Transverse colon (tissue), 4 donors: ENCODE measurements around the gene F7. TPM values are rescaled to one million over a fixed set of nuclear protein-coding genes. Genes with fewer than 3 reads are reported as not detected.

Experiments
- DNase-seq: peaks from one replicate; pipeline ENCODE4 v3.0.0-alpha.2; 2019
- H3K27ac ChIP-seq, 4 donors: fragments of 200-600 bp; sonication (generic); 2 replicates each; pipeline ENCODE4 v1.5.1; 2016 to 2018; ENCODE audit warnings: inconsistent platforms in 4 of 4
- H3K27me3 ChIP-seq: fragments of 200-600 bp; sonication (generic); 2 replicates; pipeline ENCODE4 v1.5.1; 2017; ENCODE audit warnings: inconsistent platforms
- H3K36me3 ChIP-seq, 4 donors: fragments of 200-600 bp; sonication (generic); 2 replicates each; pipeline ENCODE4 v1.5.1; 2017 to 2019; ENCODE audit warnings: inconsistent platforms in 4 of 4
- H3K4me1 ChIP-seq, 4 donors: fragments of 200-600 bp; sonication (generic); 2 replicates each; pipeline ENCODE4 v1.5.1; 2017 to 2020; ENCODE audit warnings: inconsistent platforms in 4 of 4
- H3K4me3 ChIP-seq, 4 donors: fragments of 200-600 bp; sonication (generic); 1 replicate in 1 of 4; 2 replicates in 3 of 4; pipeline versions ENCODE4 v1.5.1 to v1.6.1; 2017 to 2019; ENCODE audit warnings: inconsistent platforms in 4 of 4
- H3K9me3 ChIP-seq, 2 donors: fragments of 200-600 bp; sonication (generic); 2 replicates each; pipeline ENCODE4 v1.5.1; 2017 to 2019; ENCODE audit warnings: inconsistent platforms in 2 of 2
- EP300 ChIP-seq: sonication (generic); formaldehyde crosslinking; IDR thresholded peaks from one replicate; pipeline ENCODE4 v1.6.1; 2017; ENCODE audit warnings: antibody characterized with exemption, low read depth
- POLR2A ChIP-seq: fragments of 450-650 bp; IDR thresholded peaks from one replicate; pipeline ENCODE4 v1.6.1; 2016; ENCODE audit warnings: antibody characterized with exemption, mild to moderate bottlenecking, moderate library complexity
- POLR2AphosphoS5 ChIP-seq, 3 donors: sonication (generic); formaldehyde crosslinking; IDR thresholded peaks; one replicate each; pipeline ENCODE4 v1.6.1; 2016; ENCODE audit warnings: antibody characterized with exemption in 3 of 3
- WGBS, 2 donors: methylation state at CpG; one replicate each; pipeline ENCODE4 v1.1.5; 2018; ENCODE audit warnings: low coverage in 1 of 2; 5-methylcytosine and 5-hydroxymethylcytosine counted together
- in situ Hi-C, 4 donors: fragments of 200-750 bp; cut with MboI; loops; one replicate each; pipeline versions ENCODE4 v1.15.0 to v1.15.1; 2017; ENCODE audit warnings: low sequenced_read_pairs in 3 of 4, low pct_ligation_motif_present in 1 of 4, low pct_unique_long_range_greater_than_20kb in 1 of 4
- intact Hi-C: fragments of 100-400 bp; cut with DNase I; formaldehyde crosslinking; loops from one replicate; pipeline ENCODE4 v1.15.1; 2023; ENCODE audit warnings: low total_unique reads
- total RNA-seq, 4 donors: library from RNA; depleted of rRNA; stranded (reverse); fragments of >200 nt; gene quantifications; one replicate each; pipeline ENCODE4 v1.1.0, GENCODE V29; 2016
- TF ChIP-seq, protein P1 (sequence below), 5 experiments: fragments of 200-600 bp in 3 of 5; fragments of 450-650 bp in 2 of 5; sonication (generic) in 3 of 5; IDR thresholded peaks; 1 replicate in 2 of 5; 2 replicates in 3 of 5; pipeline ENCODE4 v1.5.1; 2016 to 2017; ENCODE audit warnings: antibody characterized with exemption in 5 of 5, inconsistent platforms in 3 of 5, mild to moderate bottlenecking in 2 of 5, moderate library complexity in 1 of 5

The F7 gene
- total RNA-seq, 4 donors from 2014 or later = not detected

DNA sequence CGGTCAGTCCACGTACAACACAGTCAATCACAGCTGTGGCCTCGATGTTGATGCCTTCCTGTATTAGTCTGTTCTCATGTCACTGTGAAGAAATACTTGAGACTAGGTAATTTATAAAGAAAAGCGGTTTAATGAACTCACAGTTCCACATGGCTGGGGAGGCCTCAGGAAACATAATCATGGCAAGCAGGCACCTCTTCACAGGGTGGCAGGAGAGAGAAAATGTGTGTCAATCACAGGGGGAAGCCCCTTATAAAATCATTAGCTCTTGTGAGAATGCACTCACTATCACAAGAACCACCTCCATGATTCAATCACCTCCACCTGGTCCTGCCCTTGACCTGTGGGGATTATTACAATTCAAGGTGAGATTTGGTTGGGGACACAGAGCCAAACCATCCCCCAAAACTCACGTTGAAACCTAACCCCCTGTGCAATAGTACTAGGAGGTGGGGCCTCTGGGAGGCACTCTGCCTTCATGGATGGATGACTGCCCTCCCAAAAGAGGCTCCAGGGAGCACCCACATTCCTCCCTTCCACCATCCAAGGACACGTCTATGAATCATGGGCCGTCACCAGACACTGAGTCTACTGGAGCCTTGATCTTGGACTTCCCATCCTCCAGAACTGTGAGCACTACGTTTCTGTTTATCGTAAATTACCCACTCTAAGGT, 50.5 kb downstream of the F7 start:
- H3K4me3 ChIP-seq = no peak overlapping the region
- no peaks in the 10 kb centered on the region for H3K36me3 ChIP-seq
- in situ Hi-C loops = no loop called here
- H3K4me1 ChIP-seq = peaks cover 7 to 23% (median 13%) of the 10 kb centered on the region in 4 donors
- TF ChIP-seq POLR2AphosphoS5 (IDR thresholded peaks at IDR 0.05) = no peak
- TF ChIP-seq, protein P1, sequence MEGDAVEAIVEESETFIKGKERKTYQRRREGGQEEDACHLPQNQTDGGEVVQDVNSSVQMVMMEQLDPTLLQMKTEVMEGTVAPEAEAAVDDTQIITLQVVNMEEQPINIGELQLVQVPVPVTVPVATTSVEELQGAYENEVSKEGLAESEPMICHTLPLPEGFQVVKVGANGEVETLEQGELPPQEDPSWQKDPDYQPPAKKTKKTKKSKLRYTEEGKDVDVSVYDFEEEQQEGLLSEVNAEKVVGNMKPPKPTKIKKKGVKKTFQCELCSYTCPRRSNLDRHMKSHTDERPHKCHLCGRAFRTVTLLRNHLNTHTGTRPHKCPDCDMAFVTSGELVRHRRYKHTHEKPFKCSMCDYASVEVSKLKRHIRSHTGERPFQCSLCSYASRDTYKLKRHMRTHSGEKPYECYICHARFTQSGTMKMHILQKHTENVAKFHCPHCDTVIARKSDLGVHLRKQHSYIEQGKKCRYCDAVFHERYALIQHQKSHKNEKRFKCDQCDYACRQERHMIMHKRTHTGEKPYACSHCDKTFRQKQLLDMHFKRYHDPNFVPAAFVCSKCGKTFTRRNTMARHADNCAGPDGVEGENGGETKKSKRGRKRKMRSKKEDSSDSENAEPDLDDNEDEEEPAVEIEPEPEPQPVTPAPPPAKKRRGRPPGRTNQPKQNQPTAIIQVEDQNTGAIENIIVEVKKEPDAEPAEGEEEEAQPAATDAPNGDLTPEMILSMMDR (IDR thresholded peaks at IDR 0.05) = no peak
- no peak for TF ChIP-seq EP300
- no peak for TF ChIP-seq POLR2A
- no peaks in the 10 kb centered on the region for H3K9me3 ChIP-seq
- H3K27ac ChIP-seq = no peak overlapping the region
- peaks cover 14% of the 10 kb centered on the region for H3K27me3 ChIP-seq
- intact Hi-C loops = no loop called here
- 87 to 93% methylated on average over 3 to 9 of the region's 9 CpGs for WGBS, 2 donors
- DNase-seq = no peak

- H3K9me3 ChIP-seq = no peaks in the 10 kb centered on the region
- in situ Hi-C loops (no loop called here), intact Hi-C loops (no loop called here)
- no peak for DNase-seq
- peaks cover 11% of the 10 kb centered on the region for H3K27me3 ChIP-seq
- no peak overlapping the region for H3K4me3 ChIP-seq
- H3K4me1 ChIP-seq = peaks cover 7 to 17% (median 13%) of the 10 kb centered on the region in 4 donors
- H3K36me3 ChIP-seq = no peaks in the 10 kb centered on the region
- no peak for TF ChIP-seq POLR2AphosphoS5 (IDR thresholded peaks at IDR 0.05)
- TF ChIP-seq, protein P1 (IDR thresholded peaks at IDR 0.05) = no peak
- no peak for TF ChIP-seq EP300
- TF ChIP-seq POLR2A = no peak
- 81 to 89% methylated on average over 5 to 12 of the region's 12 CpGs for WGBS, 2 donors
- no peak overlapping the region for H3K27ac ChIP-seq
These were observed 51.8 kb downstream of the F7 start for GRCh38 chr13:113157206-113157928.

DNA sequence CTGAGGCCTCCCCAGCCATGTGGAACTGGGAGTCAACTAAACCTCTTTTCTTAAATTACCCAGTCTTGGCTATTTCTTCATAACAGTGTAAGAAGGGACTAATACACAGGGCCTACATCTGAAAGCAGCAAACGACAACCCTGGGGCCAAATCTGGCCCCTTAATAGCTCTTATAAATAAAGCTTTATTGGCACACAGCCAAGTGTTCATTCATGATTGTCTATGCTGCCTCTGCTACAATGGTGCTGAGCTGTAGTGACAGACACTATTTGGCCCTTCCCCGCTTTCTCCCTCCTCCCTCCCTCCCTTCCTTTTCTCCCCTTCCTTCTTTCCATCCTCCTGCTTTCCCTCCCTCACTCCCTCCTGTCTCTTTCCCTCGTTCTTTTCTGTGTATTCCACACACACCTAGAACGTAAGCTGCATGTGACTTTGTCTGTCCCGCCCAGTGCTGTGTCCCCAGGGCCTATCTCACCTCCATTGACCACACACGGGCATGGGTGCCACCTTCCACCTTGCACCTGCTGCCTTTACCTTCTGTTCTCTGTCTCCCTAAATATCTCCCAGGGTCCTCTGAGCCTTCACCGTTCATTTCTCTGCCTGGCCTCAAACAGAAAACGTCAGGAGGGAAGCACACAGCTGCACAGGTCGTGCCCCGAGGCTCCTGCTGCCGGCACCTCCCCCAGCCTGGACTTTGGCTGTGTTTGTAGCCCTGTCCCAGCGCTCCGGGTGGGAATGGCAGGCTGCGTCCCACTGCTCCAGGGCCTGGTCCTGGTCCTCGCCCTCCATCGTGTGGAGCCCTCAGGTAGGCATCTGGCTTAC, 52.5 kb downstream of the F7 start, which contains the start of gene PROZ:
Gene PROZ (plus strand): TSS at position 720 of the 819 bp plus-strand sequence. CDS start 13 bp downstream, at position 733.
- H3K27me3 ChIP-seq = peaks cover 15% of the 10 kb centered on the region
- in situ Hi-C loops = no loop called here
- H3K4me1 ChIP-seq = peaks cover 2 to 10% (median 7%) of the 10 kb centered on the region in 4 donors
- no peak for DNase-seq
- intact Hi-C loops = no loop called here
- WGBS, 2 donors = 62 to 64% methylated on average over 6 to 16 of the region's 16 CpGs
- no peak within 1 kb of the TSS for H3K4me3 ChIP-seq
- no peak within 1 kb of the TSS for H3K27ac ChIP-seq
- TF ChIP-seq POLR2AphosphoS5 (IDR thresholded peaks at IDR 0.05) = no peak
- TF ChIP-seq, protein P1 (IDR thresholded peaks at IDR 0.05) = no peak
- TF ChIP-seq POLR2A = no peak
- no peak for TF ChIP-seq EP300
- H3K36me3 ChIP-seq = no peaks in the 10 kb centered on the region
- no peaks in the 10 kb centered on the region for H3K9me3 ChIP-seq

DNA sequence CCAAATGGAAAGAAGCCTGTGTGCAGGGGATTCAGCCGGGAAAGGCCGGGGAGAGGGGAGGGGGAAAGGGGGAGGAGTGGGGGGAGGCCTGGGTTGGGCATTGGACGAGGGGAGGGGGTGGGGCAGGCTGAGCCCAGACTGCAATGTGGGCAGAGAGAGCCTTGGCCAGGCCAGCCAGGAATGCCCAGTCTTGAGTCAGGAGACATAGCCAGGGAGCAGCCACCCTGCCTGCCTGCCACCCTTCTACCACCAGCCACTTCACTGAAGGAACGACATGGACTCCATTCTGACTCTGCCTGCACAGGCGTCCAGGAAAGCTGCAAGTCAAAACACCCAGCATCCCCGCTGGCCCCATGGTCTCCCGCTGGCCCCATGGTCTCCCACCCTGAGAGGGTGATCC, 53.4 kb downstream of the F7 start:
- intact Hi-C loops (no loop called here), in situ Hi-C loops (no loop called here)
- Histone ChIP-seq H3K9me3 (no peaks in the 10 kb centered on the region), H3K27ac (no peak overlapping the region), H3K4me3 (no peak overlapping the region), H3K36me3 (no peaks in the 10 kb centered on the region), H3K4me1 (peaks cover 0 to 5% (median 1%) of the 10 kb centered on the region in 4 donors), H3K27me3 (peaks cover 23% of the 10 kb centered on the region)
- TF ChIP-seq, protein P1 (IDR thresholded peaks at IDR 0.05) = no peak
- TF ChIP-seq POLR2A = no peak
- no peak for TF ChIP-seq EP300
- no peak for TF ChIP-seq POLR2AphosphoS5 (IDR thresholded peaks at IDR 0.05)
- WGBS, 2 donors = 80 to 84% methylated on average over 2 to 6 of the region's 7 CpGs
- no peak for DNase-seq
